ENCODE results near the gene CTSS.

The CTSS gene

GRCh38 chr1:150696995-150697927, 68.3 kb downstream of the CTSS start, which contains the start of gene GOLPH3L:
Gene GOLPH3L, minus strand, starts transcription at chr1:150697154. Its CDS starts 2,316 bp downstream, at chr1:150694838.
- peak; percentile 97 for DNase-seq (ENCODE audit: low spot score)

DNA sequence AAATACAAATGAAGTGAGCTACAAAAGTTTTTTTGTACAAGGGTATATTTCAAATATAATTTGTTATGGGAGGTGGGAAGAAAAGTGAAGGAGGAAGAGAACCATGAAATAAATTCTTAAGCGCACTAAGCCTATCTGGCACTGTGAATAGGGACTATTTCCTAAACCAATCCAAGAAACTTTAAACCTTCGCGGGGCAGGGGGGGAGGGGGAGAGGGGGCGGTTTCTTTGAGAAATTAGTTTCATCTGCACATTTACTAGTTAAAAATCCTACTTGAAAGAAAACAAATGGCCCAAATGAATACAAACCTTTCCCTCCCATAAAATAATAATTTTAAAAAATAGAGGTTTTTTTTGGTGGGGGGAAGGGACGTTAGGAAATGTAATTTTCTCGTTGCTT, 69.0 kb downstream of the CTSS start:
- DNase-seq (ENCODE audit: low spot score) = no peak

- DNase-seq (ENCODE audit: low spot score) = no peak
Observed at GRCh38 chr1:150696162-150696561, 69.4 kb downstream of the CTSS start.

DNA sequence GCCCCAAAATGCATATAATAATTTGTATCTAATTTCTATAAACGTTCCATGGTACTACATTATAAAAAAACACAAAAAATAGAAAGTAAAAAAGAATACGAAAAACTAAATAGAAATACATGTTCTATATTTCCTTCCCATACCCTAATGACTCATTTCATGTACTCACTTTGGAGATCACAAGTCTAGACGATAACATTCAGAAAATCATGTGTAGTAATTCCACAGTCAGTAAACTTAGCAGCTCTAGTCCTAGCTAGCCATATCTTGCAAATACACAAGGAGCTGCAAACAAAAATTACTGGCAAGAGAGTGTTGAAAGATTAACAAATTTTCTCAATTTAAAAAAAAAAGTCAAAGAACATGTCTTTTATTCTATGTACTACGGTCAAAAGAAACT, 70.0 kb downstream of the CTSS start:
- DNase-seq (ENCODE audit: low spot score) = no peak

- no peak for DNase-seq (ENCODE audit: low spot score)
Observed at GRCh38 chr1:150692720-150693119, 72.9 kb downstream of the CTSS start.

- no peak for DNase-seq (ENCODE audit: low spot score)
Observed at GRCh38 chr1:150688763-150689162, 76.8 kb downstream of the CTSS start.

DNA sequence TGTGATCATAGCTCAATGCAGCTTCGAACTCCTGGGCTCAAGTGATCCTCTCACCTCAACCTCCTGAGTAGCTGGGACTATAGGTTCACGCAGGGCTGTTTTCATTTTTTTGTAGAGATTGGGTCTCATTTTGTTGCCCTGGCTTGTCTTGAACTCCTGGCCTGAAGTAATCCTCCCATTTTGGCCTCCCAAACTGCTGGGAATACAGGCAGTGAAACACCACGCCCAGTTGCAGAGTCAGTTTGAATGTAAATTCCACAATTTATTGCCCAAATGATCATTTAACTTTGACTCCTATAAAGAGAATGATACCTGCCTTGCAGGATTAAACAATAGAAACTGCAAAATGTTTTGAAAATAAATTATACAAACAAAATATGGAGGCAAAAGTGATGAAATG, 79.3 kb downstream of the CTSS start:
- no peak for DNase-seq (ENCODE audit: low spot score)

DNA sequence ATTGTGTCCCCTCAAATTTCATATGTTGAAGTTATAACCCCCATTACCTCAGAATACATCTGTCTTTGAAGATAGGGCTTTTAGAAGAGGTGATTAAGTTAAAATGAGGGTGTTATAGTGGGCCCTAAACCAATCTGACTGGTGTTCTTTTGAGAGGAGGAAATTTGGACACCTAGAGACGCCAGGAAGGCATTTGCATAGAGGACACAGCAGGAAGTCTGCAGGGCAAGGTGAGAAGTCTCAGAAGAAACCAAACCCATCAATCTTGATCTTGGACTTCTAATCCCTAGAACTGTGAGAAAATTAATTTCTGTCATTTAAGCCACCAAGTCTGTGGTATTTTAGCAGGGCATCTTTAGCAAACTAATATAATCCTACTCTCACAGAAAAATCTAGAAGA, 81.7 kb downstream of the CTSS start:
- peak; percentile 30 for DNase-seq (ENCODE audit: low spot score)

All from CD4-positive, alpha-beta T cell treated with Interleukin-2 at 100 ng/mL for 4 hours (primary cell).